H1 (cell line): ENCODE data around the gene NR1H2. TPM values are rescaled to one million over a fixed set of nuclear protein-coding genes. Genes with fewer than 3 reads are reported as not detected.

ENCODE experiments used
- ASH2L ChIP-seq: fragments of 200-600, 300-600 bp; sonication (generic); IDR thresholded peaks from one replicate; pipeline ENCODE4 v1.7.1; 2017; ENCODE audit warnings: low read length
- CBX8 ChIP-seq: fragments of 300-800, 300-1000 bp; sonication (generic); IDR thresholded peaks from 2 replicates; pipeline ENCODE4 v1.7.1; 2016; ENCODE audit warnings: low read depth, low read length, borderline replicate concordance
- EP300 ChIP-seq, 2 experiments: IDR thresholded peaks; 1 replicate in 1 of 2; 2 replicates in 1 of 2; pipeline ENCODE4 v1.6.1; 2011 to 2012; ENCODE audit warnings: low read depth in 2 of 2, low read length in 2 of 2, mild to moderate bottlenecking in 2 of 2, borderline replicate concordance in 1 of 2, inconsistent platforms in 1 of 2, moderate library complexity in 1 of 2
- HDAC6 ChIP-seq: IDR thresholded peaks from one replicate; pipeline ENCODE4 v1.7.1; 2012; ENCODE audit warnings: low read depth, mild to moderate bottlenecking, inconsistent platforms, low read length, moderate library complexity
- JUND ChIP-seq: IDR thresholded peaks from 2 replicates; pipeline ENCODE4 v1.6.1; 2011; ENCODE audit warnings: mild to moderate bottlenecking, improper control_type of control experiment, low read length
- NRF1 ChIP-seq: IDR thresholded peaks from 2 replicates; pipeline ENCODE4 v1.6.1; 2011; ENCODE audit warnings: mild to moderate bottlenecking, low read depth, low read length, improper control_type of control experiment
- PHF8 ChIP-seq: fragments of 200-600 bp; sonication (generic); conservative IDR thresholded peaks from 2 replicates; pipeline ENCODE4 v1.7.1; 2012; ENCODE audit warnings: low read depth, mild to moderate bottlenecking, inconsistent platforms, low read length, moderate library complexity
- RBBP5 ChIP-seq: IDR thresholded peaks from 2 replicates; pipeline ENCODE4 v1.7.1; 2012; ENCODE audit warnings: low read depth, mild to moderate bottlenecking, inconsistent platforms, low read length, moderate library complexity, borderline replicate concordance
- SP4 ChIP-seq: IDR thresholded peaks from 2 replicates; pipeline ENCODE4 v1.6.1; 2012; ENCODE audit warnings: low read length, inconsistent platforms
- polyA plus RNA-seq, 7 experiments: library from polyadenylated mRNA; depleted of rRNA in 3 of 7; stranded (reverse) in 5 of 7; unstranded in 2 of 7; fragments of >200 nt in 5 of 7; fragments of 200-250 nt in 2 of 7; gene quantifications; 1 replicate in 5 of 7; 2 replicates in 1 of 7; 4 replicates in 1 of 7; pipeline versions ENCODE4 v1.2.1 to v1.2.3, GENCODE V29; 2011 to 2013; ENCODE audit warnings: missing spikeins in 2 of 7, mixed read lengths in 2 of 7
- total RNA-seq: library from RNA; stranded (reverse); fragmentation: NEBNext Ultra II Directional; extraction: Animal tissue kit (Norgen Biotek cat#: 25700); gene quantifications from 2 replicates; pipeline ENCODE4 v1.2.1, GENCODE V29; 2021
- TF ChIP-seq, protein P1 (sequence below): IDR thresholded peaks from 2 replicates; pipeline ENCODE4 v1.6.1; 2012; ENCODE audit warnings: low read length, inconsistent platforms

Gene NR1H2
- total and polyA plus RNA-seq, 2 of the 8 experiments (the other 6 are each of a cell fraction or from before 2014, with no cell fraction given): 40.3 to 47.5 TPM

DNA sequence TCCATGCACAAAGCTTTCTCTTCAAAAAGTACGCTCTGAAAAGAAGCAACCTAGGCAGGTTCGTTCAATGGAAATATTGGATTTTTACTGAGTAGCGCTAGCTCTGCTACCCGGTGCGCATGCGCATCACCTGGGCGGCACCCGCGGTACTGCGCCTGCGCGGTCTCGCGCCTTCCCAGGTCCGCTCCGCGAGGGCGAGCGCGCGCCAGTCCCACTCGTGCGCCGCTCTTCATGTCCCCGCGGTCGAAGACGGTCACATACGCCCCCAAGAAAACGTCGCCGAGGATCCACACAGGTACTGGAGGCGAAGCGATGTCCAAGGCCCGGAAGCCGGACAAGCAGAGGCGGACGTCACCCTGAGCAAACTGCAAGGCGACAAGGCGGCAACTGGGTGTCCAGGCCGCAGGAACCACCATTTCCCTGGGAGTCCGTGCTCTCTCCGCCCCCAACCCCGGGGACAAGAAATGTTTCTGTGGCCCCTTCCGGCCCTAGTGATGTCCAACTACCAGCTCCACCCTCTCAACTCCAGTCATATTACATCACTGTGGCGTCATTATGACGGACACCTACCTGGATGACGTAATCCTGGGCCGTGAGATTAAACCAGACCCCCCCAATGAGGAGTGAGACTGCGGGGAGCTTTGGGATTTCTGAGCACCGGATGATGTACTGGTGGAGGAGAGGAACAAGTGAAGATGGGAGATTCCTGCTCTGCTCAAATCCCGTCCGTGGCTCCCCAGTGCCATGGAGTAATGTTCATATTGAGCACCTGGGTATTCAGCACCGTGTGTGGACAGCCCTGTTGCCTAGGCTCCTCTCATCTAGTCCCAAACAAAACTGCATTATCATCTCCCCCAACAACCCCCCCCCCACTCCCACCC lies 42.3 kb upstream of the NR1H2 start (continued):
- TF ChIP-seq PHF8: peak; percentile 78
- no peak for TF ChIP-seq EP300 (IDR thresholded peaks at IDR 0.05; ENCODE audit: borderline replicate concordance in 1 of 2, low read depth in 2 of 2, low read length in 2 of 2)
- no peak for TF ChIP-seq ASH2L
- TF ChIP-seq RBBP5: 0 out of 2 replicates have a peak, but pooled peaks have one; percentile 12
- peak; percentile 68 for TF ChIP-seq JUND
- no peak for TF ChIP-seq CBX8
- TF ChIP-seq SP4: no peak; the same call in 1 of the 2 replicates
- TF ChIP-seq NRF1: peak; percentile 97
- TF ChIP-seq, protein P1, sequence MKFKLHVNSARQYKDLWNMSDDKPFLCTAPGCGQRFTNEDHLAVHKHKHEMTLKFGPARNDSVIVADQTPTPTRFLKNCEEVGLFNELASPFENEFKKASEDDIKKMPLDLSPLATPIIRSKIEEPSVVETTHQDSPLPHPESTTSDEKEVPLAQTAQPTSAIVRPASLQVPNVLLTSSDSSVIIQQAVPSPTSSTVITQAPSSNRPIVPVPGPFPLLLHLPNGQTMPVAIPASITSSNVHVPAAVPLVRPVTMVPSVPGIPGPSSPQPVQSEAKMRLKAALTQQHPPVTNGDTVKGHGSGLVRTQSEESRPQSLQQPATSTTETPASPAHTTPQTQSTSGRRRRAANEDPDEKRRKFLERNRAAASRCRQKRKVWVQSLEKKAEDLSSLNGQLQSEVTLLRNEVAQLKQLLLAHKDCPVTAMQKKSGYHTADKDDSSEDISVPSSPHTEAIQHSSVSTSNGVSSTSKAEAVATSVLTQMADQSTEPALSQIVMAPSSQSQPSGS: peak; percentile 67; the same call in 1 of the 2 replicates
- TF ChIP-seq HDAC6: no peak
